ENCODE data around the gene ASB7.
"Not testable (repeated sequence)": the region's sequence is repeated elsewhere in the genome, so short reads cannot be mapped to it uniquely, and the experiment has no call there.

ASB7 gene

GRCh38 chr15:100651253-100651652 is 48.9 kb downstream of the ASB7 start:
- DNase-seq: peak; percentile 56

GRCh38 chr15:100652116-100652515 is 49.7 kb downstream of the ASB7 start:
- DNase-seq: no peak

- DNase-seq: no peak
These were observed 51.2 kb downstream of the ASB7 start for GRCh38 chr15:100653608-100654007.

GRCh38 chr15:100658895-100659294 is 56.5 kb downstream of the ASB7 start:
- DNase-seq: no peak

- no peak for DNase-seq
These were observed 58.8 kb downstream of the ASB7 start for GRCh38 chr15:100661156-100661555.

GRCh38 chr15:100663086-100663914 is 60.9 kb downstream of the ASB7 start:
- DNase-seq: peak; percentile 39

GRCh38 chr15:100663915-100664281 is 61.5 kb downstream of the ASB7 start:
- peak; percentile 42 for DNase-seq

GRCh38 chr15:100665570-100665969 is 63.2 kb downstream of the ASB7 start:
- DNase-seq: peak; percentile 65

- peak; percentile 82 for DNase-seq
These were observed 65.3 kb downstream of the ASB7 start for GRCh38 chr15:100667405-100668347.

- no peak for DNase-seq
These were observed 66.0 kb downstream of the ASB7 start for GRCh38 chr15:100668348-100668745.

- DNase-seq: no peak
These were observed 66.9 kb downstream of the ASB7 start for GRCh38 chr15:100669260-100669659.

GRCh38 chr15:100670505-100671021 is 68.2 kb downstream of the ASB7 start:
- no peak for DNase-seq

- no peak for DNase-seq
These were observed 68.8 kb downstream of the ASB7 start for GRCh38 chr15:100671124-100671680.

GRCh38 chr15:100671858-100672543 is 69.6 kb downstream of the ASB7 start:
- DNase-seq: no peak

GRCh38 chr15:100672959-100673358 is 70.6 kb downstream of the ASB7 start:
- no peak for DNase-seq

- not testable (repeated sequence) for DNase-seq
These were observed 76.8 kb downstream of the ASB7 start for GRCh38 chr15:100679151-100679550.

- no peak for DNase-seq
These were observed 78.3 kb downstream of the ASB7 start for GRCh38 chr15:100680726-100681125.

- DNase-seq: no peak
These were observed 79.0 kb downstream of the ASB7 start for GRCh38 chr15:100681335-100681746.

- DNase-seq: no peak
These were observed 80.1 kb downstream of the ASB7 start for GRCh38 chr15:100682468-100682867.

GRCh38 chr15:100683434-100683833 is 81.0 kb downstream of the ASB7 start:
- no peak for DNase-seq

GRCh38 chr15:100684591-100684990 is 82.2 kb downstream of the ASB7 start:
- no peak for DNase-seq

GRCh38 chr15:100686021-100686724 is 83.8 kb downstream of the ASB7 start:
- peak; percentile 50 for DNase-seq
